Measurements from ENCODE around the gene RABGGTA.

The RABGGTA gene

DNA sequence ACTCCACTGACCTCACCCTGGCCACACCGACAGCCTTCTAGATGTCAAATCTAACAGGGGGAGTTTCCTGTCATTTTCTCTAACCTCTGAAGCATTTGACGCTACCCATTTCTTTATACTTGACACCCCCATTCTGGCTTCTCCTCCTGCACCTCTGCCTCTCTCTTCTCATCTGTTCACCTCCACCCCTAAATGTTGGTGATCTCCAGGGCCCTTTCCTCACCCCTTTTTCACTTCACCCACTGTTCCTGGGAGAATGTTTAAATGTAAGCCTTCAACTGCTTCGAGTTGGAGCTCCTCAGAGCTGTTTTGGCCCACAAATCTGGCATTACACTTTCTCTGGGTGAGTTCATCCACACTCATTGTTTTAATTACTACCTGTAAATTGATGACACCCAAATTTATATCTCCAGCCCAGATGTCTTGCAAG, 452 bp upstream of the RABGGTA start:
- WGBS (ENCODE audit: extremely low coverage, insufficient coverage, low lambda C conversion rate), result no CpG with 5 or more reads among the region's 3 CpGs
- Histone ChIP-seq H3K27ac (ENCODE audit: low read depth, low read length) (no peak overlapping the region), H3K18ac (ENCODE audit: low read length) (no peak overlapping the region)

DNA sequence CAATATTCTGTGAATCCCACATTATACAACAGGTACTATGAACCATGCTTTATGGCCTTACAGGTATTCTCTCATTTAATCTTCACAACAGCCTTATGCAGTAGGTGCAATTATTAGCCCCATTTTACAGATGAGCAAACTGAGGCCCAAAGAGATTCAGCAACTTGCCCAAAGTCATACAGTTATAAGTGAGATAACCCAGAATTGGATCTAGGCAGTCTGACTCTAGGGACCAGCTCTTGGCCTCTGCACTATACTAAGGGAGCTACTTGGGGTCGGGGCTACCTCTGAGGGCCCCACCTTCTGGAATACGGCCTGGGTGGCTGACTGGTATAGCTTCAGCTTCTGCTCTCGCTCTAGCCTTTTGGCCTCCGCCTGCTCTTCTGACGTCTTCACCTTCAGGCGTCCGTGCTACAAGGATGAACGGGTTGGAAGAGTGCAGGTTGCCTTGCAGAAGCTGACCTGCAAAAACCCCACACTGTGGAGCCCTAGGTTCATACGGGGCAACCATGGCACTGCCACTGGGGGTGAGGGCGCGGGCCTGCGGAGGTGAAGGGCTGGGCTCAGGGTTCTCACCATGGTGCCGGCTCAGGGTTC, 762 bp downstream of the RABGGTA start:
- no peak overlapping the region for H2BK5ac ChIP-seq (ENCODE audit: low read length)
- peak overlapping the region; percentile 23 for H3K4me3 ChIP-seq (ENCODE audit: low read length)
- H3K4ac ChIP-seq (ENCODE audit: low read depth, low read length), result no peak overlapping the region
- H4K8ac ChIP-seq (ENCODE audit: low read depth, low read length), result peak overlapping the region; percentile 29
- no peak overlapping the region for H3K27ac ChIP-seq (ENCODE audit: low read depth, low read length)
- H3K18ac ChIP-seq (ENCODE audit: low read length), result no peak overlapping the region
- WGBS (ENCODE audit: extremely low coverage, insufficient coverage, low lambda C conversion rate), result no CpG with 5 or more reads among the region's 13 CpGs
- no peak overlapping the region for H3K23ac ChIP-seq (ENCODE audit: low read length)
- no peaks in the 10 kb centered on the region for H3K36me3 ChIP-seq (ENCODE audit: control insufficient read depth, insufficient read depth, low read length)
- H3K27me3 ChIP-seq (ENCODE audit: insufficient read depth, low read length, poor library complexity), result no peaks in the 10 kb centered on the region
- no peak overlapping the region for H4K5ac ChIP-seq (ENCODE audit: low read length)
- H2BK120ac ChIP-seq (ENCODE audit: low read depth, low read length), result no peak overlapping the region
- H3K9ac ChIP-seq (ENCODE audit: low read length), result peak overlapping the region; percentile 97
- peak overlapping the region; percentile 17 for H3K4me2 ChIP-seq (ENCODE audit: low read length)
- no peak overlapping the region for H2AK5ac ChIP-seq (ENCODE audit: low read length)
- no peaks in the 10 kb centered on the region for H3K79me1 ChIP-seq (ENCODE audit: low read length)
- H3K4me1 ChIP-seq (ENCODE audit: control insufficient read depth, low read depth, low read length), result no peaks in the 10 kb centered on the region
- H2BK15ac ChIP-seq (replicated peaks; ENCODE audit: low read depth), result no peak overlapping the region
- no peak for DNase-seq
- peak overlapping the region; percentile 99 for H3K56ac ChIP-seq (ENCODE audit: low read length)
- no peaks in the 10 kb centered on the region for H3K79me2 ChIP-seq (ENCODE audit: control insufficient read depth, insufficient read depth, low read length)

More for the DNA sequence above, 452 bp upstream of the RABGGTA start:
- Histone ChIP-seq H3K79me1 (ENCODE audit: low read length) (no peaks in the 10 kb centered on the region), H3K9ac (ENCODE audit: low read length) (peak overlapping the region; percentile 63), H3K4ac (ENCODE audit: low read depth, low read length) (no peak overlapping the region), H4K5ac (ENCODE audit: low read length) (no peak overlapping the region), H3K4me2 (ENCODE audit: low read length) (peak overlapping the region; percentile 98), H3K23ac (ENCODE audit: low read length) (no peak overlapping the region), H2BK15ac (replicated peaks; ENCODE audit: low read depth) (no peak overlapping the region), H3K56ac (ENCODE audit: low read length) (peak overlapping the region; percentile 93), H3K36me3 (ENCODE audit: control insufficient read depth, insufficient read depth, low read length) (no peaks in the 10 kb centered on the region), H3K27me3 (ENCODE audit: insufficient read depth, low read length, poor library complexity) (no peaks in the 10 kb centered on the region), H2AK5ac (ENCODE audit: low read length) (no peak overlapping the region), H3K4me1 (ENCODE audit: control insufficient read depth, low read depth, low read length) (no peaks in the 10 kb centered on the region), H2BK5ac (ENCODE audit: low read length) (no peak overlapping the region), H4K8ac (ENCODE audit: low read depth, low read length) (no peak overlapping the region), H3K79me2 (ENCODE audit: control insufficient read depth, insufficient read depth, low read length) (no peaks in the 10 kb centered on the region), H3K4me3 (ENCODE audit: low read length) (peak overlapping the region; percentile 60), H2BK120ac (ENCODE audit: low read depth, low read length) (no peak overlapping the region)
- DNase-seq, result no peak

DNA sequence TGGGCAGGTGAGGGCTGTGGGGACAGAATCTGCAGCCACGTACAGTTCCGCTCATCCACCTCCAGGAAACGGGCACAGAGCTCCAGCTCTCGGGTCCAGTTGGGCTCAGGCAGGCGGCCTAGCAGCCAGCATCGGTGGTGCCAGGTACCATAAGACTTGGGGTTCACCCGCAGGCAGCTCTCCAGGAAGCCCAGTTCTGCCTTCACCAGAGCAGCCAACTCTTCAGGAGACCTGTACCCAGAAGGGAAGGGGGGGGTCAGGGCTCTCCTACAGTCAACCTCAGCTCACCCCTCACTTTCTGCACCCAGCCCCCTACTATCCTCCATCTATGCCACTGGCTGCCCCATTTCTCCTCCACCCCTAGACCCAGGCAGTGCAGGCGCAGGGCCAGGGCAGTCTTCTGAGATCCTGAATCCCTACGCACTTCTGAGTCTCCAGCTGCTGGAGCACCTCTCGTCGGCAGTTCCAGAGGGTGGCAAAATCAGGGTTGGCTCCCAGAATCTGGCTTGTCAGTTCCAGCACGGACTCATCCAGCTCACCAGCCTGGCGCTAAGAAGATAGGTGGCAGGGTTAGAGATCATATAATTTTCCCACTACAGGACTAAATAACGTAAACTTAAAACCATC, 1.4 kb downstream of the RABGGTA start:
- Histone ChIP-seq H3K27me3 (ENCODE audit: insufficient read depth, low read length, poor library complexity) (no peaks in the 10 kb centered on the region), H3K56ac (ENCODE audit: low read length) (no peak overlapping the region), H4K5ac (ENCODE audit: low read length) (no peak overlapping the region), H2BK15ac (replicated peaks; ENCODE audit: low read depth) (no peak overlapping the region), H3K4me1 (ENCODE audit: control insufficient read depth, low read depth, low read length) (no peaks in the 10 kb centered on the region), H3K4me2 (ENCODE audit: low read length) (no peak overlapping the region), H2BK5ac (ENCODE audit: low read length) (no peak overlapping the region), H3K23ac (ENCODE audit: low read length) (no peak overlapping the region), H3K18ac (ENCODE audit: low read length) (no peak overlapping the region), H3K36me3 (ENCODE audit: control insufficient read depth, insufficient read depth, low read length) (no peaks in the 10 kb centered on the region), H3K79me2 (ENCODE audit: control insufficient read depth, insufficient read depth, low read length) (no peaks in the 10 kb centered on the region), H2AK5ac (ENCODE audit: low read length) (no peak overlapping the region), H3K4ac (ENCODE audit: low read depth, low read length) (no peak overlapping the region), H3K9ac (ENCODE audit: low read length) (no peak overlapping the region), H2BK120ac (ENCODE audit: low read depth, low read length) (no peak overlapping the region), H4K8ac (ENCODE audit: low read depth, low read length) (no peak overlapping the region), H3K79me1 (ENCODE audit: low read length) (no peaks in the 10 kb centered on the region), H3K27ac (ENCODE audit: low read depth, low read length) (no peak overlapping the region), H3K4me3 (ENCODE audit: low read length) (no peak overlapping the region)
- DNase-seq, result no peak
- no CpG with 5 or more reads among the region's 14 CpGs for WGBS (ENCODE audit: extremely low coverage, insufficient coverage, low lambda C conversion rate)

DNA sequence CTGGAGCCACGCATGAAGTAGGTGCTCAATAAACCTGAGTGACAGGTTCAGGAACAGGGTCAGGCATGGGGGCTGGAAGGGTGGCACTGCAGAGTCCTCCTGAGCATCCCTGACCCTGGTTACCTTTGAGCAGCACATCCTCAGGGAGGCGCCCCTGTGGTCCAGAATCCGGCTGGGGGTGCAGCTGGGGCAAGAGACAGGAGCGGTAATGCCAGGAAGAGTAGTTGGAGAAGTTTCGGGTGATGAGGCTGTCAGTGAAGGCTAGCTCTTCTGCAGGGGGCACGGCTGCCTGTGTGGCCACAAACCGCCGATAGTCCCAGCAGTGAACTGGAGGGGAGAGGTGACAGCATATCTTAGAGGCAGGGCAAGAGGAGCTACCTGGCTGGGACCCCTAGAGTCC, 2.0 kb downstream of the RABGGTA start:
- no peak overlapping the region for H3K4me2 ChIP-seq (ENCODE audit: low read length)
- no peak overlapping the region for H3K18ac ChIP-seq (ENCODE audit: low read length)
- H3K23ac ChIP-seq (ENCODE audit: low read length), result no peak overlapping the region
- H4K8ac ChIP-seq (ENCODE audit: low read depth, low read length), result no peak overlapping the region
- H2BK15ac ChIP-seq (replicated peaks; ENCODE audit: low read depth), result no peak overlapping the region
- no peak overlapping the region for H3K9ac ChIP-seq (ENCODE audit: low read length)
- H2AK5ac ChIP-seq (ENCODE audit: low read length), result no peak overlapping the region
- H3K27me3 ChIP-seq (ENCODE audit: insufficient read depth, low read length, poor library complexity), result no peaks in the 10 kb centered on the region
- no peak overlapping the region for H2BK5ac ChIP-seq (ENCODE audit: low read length)
- H3K27ac ChIP-seq (ENCODE audit: low read depth, low read length), result no peak overlapping the region
- no peak for DNase-seq
- no peaks in the 10 kb centered on the region for H3K79me2 ChIP-seq (ENCODE audit: control insufficient read depth, insufficient read depth, low read length)
- no peak overlapping the region for H3K4me3 ChIP-seq (ENCODE audit: low read length)
- no peaks in the 10 kb centered on the region for H3K4me1 ChIP-seq (ENCODE audit: control insufficient read depth, low read depth, low read length)
- H3K36me3 ChIP-seq (ENCODE audit: control insufficient read depth, insufficient read depth, low read length), result no peaks in the 10 kb centered on the region
- no peak overlapping the region for H3K56ac ChIP-seq (ENCODE audit: low read length)
- no peak overlapping the region for H3K4ac ChIP-seq (ENCODE audit: low read depth, low read length)
- H2BK120ac ChIP-seq (ENCODE audit: low read depth, low read length), result no peak overlapping the region
- no peak overlapping the region for H4K5ac ChIP-seq (ENCODE audit: low read length)
- no peaks in the 10 kb centered on the region for H3K79me1 ChIP-seq (ENCODE audit: low read length)
- WGBS (ENCODE audit: extremely low coverage, insufficient coverage, low lambda C conversion rate), result no CpG with 5 or more reads among the region's 8 CpGs

DNA sequence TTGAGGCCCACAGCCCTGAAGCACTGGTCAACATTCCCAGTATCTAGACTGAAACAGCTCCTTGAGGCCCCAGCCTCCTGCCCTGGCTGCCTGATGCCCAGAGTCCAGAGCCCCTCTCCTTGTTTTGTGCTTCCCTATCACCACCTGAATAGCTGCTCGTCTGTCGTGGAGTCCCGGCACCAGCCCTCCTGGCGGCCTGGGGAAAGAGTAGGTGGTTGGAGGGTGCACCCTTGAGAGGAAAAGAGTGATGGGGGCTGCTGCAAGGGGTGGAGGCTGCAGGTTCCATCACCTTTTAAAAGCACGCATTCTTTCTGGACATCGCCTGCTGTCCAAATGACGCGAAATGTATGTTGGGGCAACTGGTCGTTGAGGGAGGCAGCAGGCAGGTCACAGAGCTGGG, 3.2 kb downstream of the RABGGTA start:
- H2BK5ac ChIP-seq (ENCODE audit: low read length), result no peak overlapping the region
- no peak overlapping the region for H3K56ac ChIP-seq (ENCODE audit: low read length)
- H3K18ac ChIP-seq (ENCODE audit: low read length), result no peak overlapping the region
- no peak overlapping the region for H2AK5ac ChIP-seq (ENCODE audit: low read length)
- H3K79me2 ChIP-seq (ENCODE audit: control insufficient read depth, insufficient read depth, low read length), result no peaks in the 10 kb centered on the region
- no peak overlapping the region for H3K4me2 ChIP-seq (ENCODE audit: low read length)
- no peaks in the 10 kb centered on the region for H3K27me3 ChIP-seq (ENCODE audit: insufficient read depth, low read length, poor library complexity)
- H3K23ac ChIP-seq (ENCODE audit: low read length), result no peak overlapping the region
- H4K8ac ChIP-seq (ENCODE audit: low read depth, low read length), result no peak overlapping the region
- no peak overlapping the region for H3K9ac ChIP-seq (ENCODE audit: low read length)
- no CpG with 5 or more reads among the region's 9 CpGs for WGBS (ENCODE audit: extremely low coverage, insufficient coverage, low lambda C conversion rate)
- no peak overlapping the region for H4K5ac ChIP-seq (ENCODE audit: low read length)
- no peak overlapping the region for H3K4ac ChIP-seq (ENCODE audit: low read depth, low read length)
- H3K79me1 ChIP-seq (ENCODE audit: low read length), result no peaks in the 10 kb centered on the region
- no peak for DNase-seq
- no peak overlapping the region for H3K4me3 ChIP-seq (ENCODE audit: low read length)
- H3K4me1 ChIP-seq (ENCODE audit: control insufficient read depth, low read depth, low read length), result no peaks in the 10 kb centered on the region
- no peaks in the 10 kb centered on the region for H3K36me3 ChIP-seq (ENCODE audit: control insufficient read depth, insufficient read depth, low read length)
- H3K27ac ChIP-seq (ENCODE audit: low read depth, low read length), result no peak overlapping the region
- no peak overlapping the region for H2BK15ac ChIP-seq (replicated peaks; ENCODE audit: low read depth)
- H2BK120ac ChIP-seq (ENCODE audit: low read depth, low read length), result no peak overlapping the region

DNA sequence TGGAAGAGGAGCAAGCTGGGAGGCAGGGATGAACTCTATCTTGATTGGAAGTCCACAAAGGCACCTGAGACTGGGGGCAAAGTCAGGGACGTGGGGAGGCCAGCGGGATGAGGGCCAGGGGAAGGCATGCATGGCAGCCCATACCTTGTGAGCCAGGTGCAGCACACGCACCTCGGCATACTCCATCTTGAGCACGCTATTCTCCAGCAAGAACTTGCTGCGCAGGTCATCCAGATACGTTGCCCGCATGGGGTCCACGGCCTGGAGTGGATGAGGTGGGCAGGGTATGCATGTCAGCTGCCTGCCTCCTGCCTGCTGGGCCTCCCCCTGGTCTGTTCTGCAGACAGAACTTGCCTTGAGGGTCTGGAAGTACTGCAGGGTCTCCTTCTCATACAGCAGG, 3.9 kb downstream of the RABGGTA start:
- H3K4me1 ChIP-seq (ENCODE audit: control insufficient read depth, low read depth, low read length), result no peaks in the 10 kb centered on the region
- no peak overlapping the region for H4K5ac ChIP-seq (ENCODE audit: low read length)
- H2BK15ac ChIP-seq (replicated peaks; ENCODE audit: low read depth), result no peak overlapping the region
- H3K4me3 ChIP-seq (ENCODE audit: low read length), result no peak overlapping the region
- no peaks in the 10 kb centered on the region for H3K36me3 ChIP-seq (ENCODE audit: control insufficient read depth, insufficient read depth, low read length)
- H3K27ac ChIP-seq (ENCODE audit: low read depth, low read length), result no peak overlapping the region
- no peak overlapping the region for H2BK5ac ChIP-seq (ENCODE audit: low read length)
- no peaks in the 10 kb centered on the region for H3K79me2 ChIP-seq (ENCODE audit: control insufficient read depth, insufficient read depth, low read length)
- H3K18ac ChIP-seq (ENCODE audit: low read length), result no peak overlapping the region
- H2BK120ac ChIP-seq (ENCODE audit: low read depth, low read length), result no peak overlapping the region
- H3K23ac ChIP-seq (ENCODE audit: low read length), result no peak overlapping the region
- H3K4me2 ChIP-seq (ENCODE audit: low read length), result no peak overlapping the region
- H3K56ac ChIP-seq (ENCODE audit: low read length), result no peak overlapping the region
- no peak overlapping the region for H2AK5ac ChIP-seq (ENCODE audit: low read length)
- no peak overlapping the region for H4K8ac ChIP-seq (ENCODE audit: low read depth, low read length)
- no CpG with 5 or more reads among the region's 9 CpGs for WGBS (ENCODE audit: extremely low coverage, insufficient coverage, low lambda C conversion rate)
- no peak overlapping the region for H3K4ac ChIP-seq (ENCODE audit: low read depth, low read length)
- no peak for DNase-seq
- H3K27me3 ChIP-seq (ENCODE audit: insufficient read depth, low read length, poor library complexity), result no peaks in the 10 kb centered on the region
- H3K9ac ChIP-seq (ENCODE audit: low read length), result no peak overlapping the region
- H3K79me1 ChIP-seq (ENCODE audit: low read length), result no peaks in the 10 kb centered on the region
